Right renal pelvis (tissue), 4 donors: ENCODE results near the gene GRAMD1B. TPM values are rescaled to one million over a fixed set of nuclear protein-coding genes. Genes with fewer than 3 reads are reported as not detected.

Experiments used
- DNase-seq, 4 donors: peaks; one replicate each; pipeline ENCODE4 v3.0.0-alpha.2; 2013; ENCODE audit warnings: low read depth in 4 of 4, low spot score in 3 of 4, missing footprints in 1 of 4
- polyA plus RNA-seq, 4 donors: library from polyadenylated mRNA; unstranded; fragments of 120-200 nt; gene quantifications; one replicate each; pipeline ENCODE4 v1.2.1, GENCODE V29; 2013; ENCODE audit not compliant: insufficient read length in 4 of 4

GRAMD1B gene
- polyA plus RNA-seq, 4 donors: 10.7 to 13.0 (median 12.1) TPM

DNA sequence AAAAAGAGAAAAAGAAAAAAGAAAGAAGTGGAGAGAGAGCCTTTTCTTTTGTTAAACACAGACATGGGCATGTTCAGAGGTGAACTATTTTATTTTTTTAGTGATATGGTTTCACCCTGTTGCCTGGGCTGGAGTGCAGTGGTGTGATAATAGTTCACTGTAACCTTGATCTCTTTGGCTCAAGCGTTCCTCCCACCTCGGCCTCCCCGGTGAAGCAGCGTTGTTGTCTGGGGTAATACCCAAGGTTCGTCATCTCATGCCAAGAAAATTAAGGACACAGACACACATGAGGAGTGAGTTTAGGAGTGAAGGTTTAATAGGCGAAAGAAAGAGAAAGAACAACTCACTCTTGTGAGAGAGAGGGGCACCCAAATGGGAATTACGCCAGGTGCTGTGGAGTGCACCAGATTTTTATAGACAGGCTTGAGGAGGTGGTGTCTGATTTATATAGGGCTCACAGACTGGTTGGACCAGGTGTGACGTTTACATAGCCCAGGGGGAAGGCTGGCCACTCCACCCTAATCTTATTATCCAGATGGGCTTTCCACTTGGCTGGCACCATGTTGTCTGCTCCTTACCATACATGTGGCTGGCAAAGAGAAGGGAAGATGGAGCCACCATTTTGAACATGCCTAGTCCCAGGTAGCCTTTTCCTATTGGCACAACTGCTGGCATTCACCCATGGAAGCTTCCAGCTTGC lies 42.3 kb downstream of the GRAMD1B start:
- DNase-seq: no peak

DNA sequence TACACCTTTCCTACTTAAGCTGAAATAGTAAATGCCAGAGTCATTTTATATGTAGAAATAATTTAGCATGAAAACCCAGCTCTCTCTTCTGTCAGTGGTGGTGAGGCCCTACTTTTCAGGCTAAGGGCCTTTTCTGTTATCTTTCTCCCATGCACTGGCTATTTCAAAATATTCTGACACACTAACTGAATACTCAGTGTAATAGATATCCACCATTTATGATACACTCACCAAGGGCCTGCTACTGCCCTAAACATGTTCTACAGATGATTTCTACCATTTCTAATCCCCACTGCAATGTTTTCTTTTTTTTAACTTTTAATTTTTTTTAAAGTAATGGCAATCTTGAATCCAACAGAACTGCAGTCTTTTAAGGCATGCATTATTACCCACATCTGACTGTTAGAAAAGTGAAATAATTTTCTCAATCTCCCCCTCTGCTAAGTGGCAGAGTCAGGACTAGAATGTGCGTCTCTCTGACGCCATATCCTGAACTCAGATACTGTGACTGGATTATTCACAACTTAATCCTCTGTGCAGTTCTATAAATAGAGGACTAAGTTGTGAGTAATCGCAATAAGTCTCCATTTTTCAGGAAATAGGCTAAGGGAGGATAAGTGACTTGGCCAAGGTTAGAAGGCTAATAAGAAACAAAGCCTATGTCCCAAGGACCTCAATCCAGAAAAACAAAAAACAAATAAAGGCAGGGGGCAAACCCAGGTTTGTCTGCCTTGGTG lies 44.0 kb downstream of the GRAMD1B start:
- DNase-seq: no peak

DNA sequence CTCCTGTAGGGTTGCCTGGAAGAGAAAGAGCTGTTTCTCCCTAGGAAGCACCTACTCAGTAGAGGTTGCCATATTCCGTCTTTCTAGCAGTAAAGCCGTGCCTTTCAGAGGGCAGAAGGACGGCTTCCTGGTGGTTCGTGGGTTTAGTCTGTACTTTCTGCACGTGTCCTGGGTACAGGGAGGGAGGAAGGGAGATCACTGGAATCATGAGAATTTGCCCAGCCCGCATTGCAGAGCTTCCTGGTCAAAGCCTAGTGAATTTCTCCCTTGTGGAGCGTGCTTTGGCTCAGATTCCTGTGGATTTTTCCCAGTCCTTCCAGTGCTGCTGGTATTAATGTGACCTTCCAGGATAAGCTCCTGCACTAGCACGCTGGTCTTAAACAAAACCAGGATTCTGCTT lies 44.9 kb downstream of the GRAMD1B start:
- DNase-seq: no peak

DNA sequence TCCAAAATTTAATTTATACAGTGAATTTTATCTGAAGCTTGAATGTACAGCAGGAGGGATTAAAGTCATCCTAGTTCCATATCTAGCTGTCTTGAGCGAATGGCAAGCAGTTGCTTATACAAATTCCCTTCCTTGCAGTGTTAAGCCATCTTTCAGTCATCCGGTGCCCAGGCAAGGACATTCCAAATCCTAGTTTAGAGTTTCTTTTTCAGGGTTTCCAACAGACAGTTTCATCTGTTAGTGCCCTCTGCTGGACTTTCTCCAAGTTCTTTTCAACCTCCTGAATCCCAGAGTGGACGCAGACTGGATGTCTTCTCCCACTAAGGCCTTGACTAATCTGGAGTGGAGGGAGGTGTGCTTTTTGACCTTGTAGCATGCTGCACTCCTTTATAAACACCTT lies 45.4 kb downstream of the GRAMD1B start:
- peak; percentile 8 to 24 (median 19) for DNase-seq

DNA sequence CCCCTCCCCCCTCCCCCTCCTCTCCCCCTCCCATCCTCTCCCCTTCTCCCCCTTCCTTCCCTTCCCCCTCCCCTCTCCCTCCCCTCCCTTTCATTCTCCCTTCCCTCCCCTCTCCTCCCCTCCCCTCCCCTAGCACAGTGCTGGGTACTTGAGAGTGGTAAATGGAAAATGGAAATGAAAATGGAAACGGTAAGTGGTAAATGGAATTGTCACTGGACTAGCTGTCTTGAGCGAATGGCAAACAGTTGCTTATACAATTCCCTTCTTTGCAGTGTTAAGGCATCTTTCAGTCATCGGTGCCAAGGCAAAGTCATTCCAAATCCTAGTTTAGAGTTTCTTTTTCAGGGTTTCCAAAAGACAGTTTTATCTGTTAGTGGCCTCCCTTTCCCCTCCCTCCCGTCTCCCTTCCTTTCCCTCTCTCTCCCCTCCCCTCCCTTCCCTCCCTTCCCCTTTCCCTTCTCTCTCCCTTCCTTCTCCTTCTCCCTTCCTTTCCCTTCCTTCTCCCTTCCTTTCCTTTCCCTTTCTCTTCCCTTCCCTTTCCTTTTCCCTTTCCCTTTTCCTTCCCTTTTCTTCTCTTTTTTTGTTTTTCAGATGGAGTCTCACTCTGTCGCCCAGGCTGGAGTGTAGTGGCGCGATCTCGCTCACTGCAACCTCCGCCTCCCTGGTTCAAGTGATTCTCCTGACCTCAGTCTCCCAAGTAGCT lies 47.3 kb downstream of the GRAMD1B start:
- DNase-seq: no peak

GRCh38 chr11:123478352-123478987 lies 48.4 kb downstream of the GRAMD1B start:
- peak; percentile 55 to 72 (median 68) for DNase-seq

- DNase-seq: no peak
These were observed 49.2 kb downstream of the GRAMD1B start for GRCh38 chr11:123479048-123479837.

DNA sequence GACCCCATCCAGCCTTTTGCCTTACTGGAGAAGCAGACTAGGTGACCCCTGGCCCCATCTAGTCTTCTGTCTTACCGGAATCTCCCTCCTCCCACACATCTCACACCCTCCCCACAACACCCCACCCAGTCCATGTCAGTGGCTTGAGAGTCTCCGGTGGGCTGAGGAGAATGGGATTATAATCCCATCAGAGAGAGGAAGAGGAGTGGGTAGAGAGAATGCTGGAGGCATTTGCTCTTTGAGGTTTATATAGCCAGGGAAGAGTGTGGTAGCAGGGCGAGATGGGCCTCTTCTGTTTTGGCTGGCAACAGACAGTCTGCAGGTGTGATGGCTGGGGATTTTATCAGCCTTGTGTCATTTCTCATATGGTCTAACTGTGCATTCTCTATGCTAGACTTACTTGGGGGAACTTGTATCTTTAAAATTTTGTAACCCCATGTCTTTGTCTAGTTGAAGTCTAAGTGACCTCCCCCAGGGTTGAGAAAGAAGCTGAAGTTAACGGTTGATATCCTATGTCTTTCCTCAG lies 50.3 kb downstream of the GRAMD1B start:
- DNase-seq: no peak

GRCh38 chr11:123480882-123481281 lies 50.8 kb downstream of the GRAMD1B start:
- DNase-seq: no peak

DNA sequence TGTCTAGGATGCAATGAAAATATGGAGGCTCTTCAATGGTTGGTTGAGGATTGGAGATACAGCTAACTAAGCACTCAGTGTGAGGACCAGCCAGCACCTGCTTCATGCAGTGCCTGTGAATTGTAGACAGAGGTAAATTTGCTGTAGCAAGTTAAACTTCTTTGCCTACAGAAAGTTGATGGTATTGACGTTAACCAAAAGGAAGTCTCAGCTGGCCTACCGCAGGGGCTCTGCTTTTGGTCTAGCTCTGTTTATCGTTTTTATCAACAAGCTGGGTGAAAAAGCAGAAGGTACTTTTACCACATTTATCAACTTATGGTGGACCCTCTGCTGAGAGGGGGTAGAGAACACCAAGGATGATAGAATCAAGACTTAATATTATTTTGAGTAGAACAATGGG lies 51.6 kb downstream of the GRAMD1B start:
- no peak for DNase-seq

GRCh38 chr11:123482218-123482617 lies 52.1 kb downstream of the GRAMD1B start:
- DNase-seq: no peak

DNA sequence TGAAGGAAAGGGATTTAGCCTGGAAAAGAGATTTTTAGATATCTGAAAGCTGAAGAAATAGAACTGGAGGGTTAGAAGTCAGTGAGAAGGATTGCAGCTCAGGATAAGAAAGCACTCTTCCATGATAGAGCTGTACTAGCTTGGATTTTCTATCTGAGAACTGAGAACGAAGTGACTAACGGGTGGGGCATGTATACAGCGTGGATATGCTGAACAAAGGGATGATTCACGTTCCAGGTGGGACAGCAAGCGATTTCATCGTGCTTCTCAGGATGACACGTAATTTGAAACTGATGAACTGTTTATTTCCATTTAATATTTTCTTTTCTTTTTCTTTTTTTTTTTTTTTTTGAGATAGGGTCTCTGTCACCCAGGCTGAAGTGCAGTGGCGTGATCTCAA lies 53.0 kb downstream of the GRAMD1B start:
- DNase-seq: no peak

DNA sequence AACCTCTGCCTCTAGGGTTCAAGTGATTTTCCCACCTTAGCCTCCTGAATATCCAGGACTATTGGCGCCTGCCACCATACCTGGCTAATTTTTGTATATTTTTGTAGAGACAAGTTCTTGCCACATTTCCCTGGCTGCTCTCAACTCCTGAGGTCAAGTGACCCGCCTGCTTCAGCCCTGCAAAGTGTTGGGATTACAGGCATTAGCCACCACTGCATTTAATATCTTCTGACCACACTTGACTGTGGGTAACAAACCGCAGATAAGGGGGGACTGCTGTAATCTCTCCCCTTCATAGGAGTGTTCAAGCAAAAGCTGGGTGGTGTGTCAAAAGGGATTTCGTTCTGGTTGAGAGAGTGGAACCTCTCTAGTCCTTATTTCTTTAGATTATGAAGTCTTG lies 53.4 kb downstream of the GRAMD1B start:
- no peak for DNase-seq

DNA sequence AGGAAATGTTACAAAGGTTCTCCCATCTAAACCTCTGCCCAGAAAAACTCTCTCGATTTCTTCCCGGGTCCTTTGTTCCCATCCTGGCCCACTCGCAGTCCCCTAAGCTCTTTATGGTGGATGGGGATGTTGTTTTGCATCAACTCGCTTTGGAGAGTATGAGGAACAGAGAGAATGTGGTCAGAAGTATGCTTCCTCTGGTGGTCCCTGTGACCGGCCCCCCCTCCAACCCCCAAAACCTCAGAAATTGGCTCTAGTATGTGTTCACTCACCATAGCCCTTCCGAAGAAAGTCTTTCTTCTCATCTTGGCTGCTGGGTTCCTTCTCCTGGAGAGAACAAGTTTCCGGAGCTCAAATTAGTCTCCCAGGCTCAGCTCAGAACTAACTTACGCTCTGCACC lies 54.4 kb downstream of the GRAMD1B start:
- DNase-seq: no peak

GRCh38 chr11:123487157-123487744 lies 57.2 kb downstream of the GRAMD1B start:
- no peak for DNase-seq

GRCh38 chr11:123490527-123490926 lies 60.5 kb downstream of the GRAMD1B start:
- no peak for DNase-seq

- no peak for DNase-seq
These were observed 61.2 kb downstream of the GRAMD1B start for GRCh38 chr11:123491241-123491640.

GRCh38 chr11:123493349-123494063 lies 63.4 kb downstream of the GRAMD1B start:
- DNase-seq: no peak
